ENCODE results near the gene AGBL2.

AGBL2 gene

DNA sequence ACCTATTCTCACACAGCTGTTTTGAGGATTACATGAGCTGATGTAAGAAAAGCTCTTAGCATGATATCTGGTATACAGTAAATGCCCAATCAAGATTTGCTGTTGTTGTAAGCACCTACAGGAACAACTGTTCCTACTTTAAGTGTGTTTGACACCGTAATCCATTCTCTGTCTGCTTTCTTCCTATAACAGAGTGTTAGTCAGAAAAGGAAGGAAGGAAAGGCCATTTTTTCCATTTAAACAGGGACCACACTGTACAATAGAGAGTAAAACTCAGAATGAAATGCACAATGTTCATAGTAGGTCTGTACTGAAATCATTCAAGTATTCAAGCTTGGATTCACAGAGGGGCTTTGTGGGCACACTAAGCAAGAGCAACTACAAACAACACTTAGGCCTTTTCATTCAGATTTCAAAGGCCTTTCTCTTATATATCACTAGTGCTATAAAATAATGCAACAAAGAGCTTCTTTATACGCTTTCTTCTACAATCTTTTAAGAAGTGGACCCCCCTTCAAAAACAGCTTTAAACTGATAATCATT, 94.3 kb downstream of the AGBL2 start:
- Mint-ChIP-seq H3K9me3 (no peaks in the 10 kb centered on the region), H3K27ac (no peak overlapping the region), H3K36me3 (peaks cover 44% of the 10 kb centered on the region), H3K4me3 (no peak overlapping the region), H3K27me3 (no peaks in the 10 kb centered on the region), H3K4me1 (no peaks in the 10 kb centered on the region)
- no peak for ATAC-seq

DNA sequence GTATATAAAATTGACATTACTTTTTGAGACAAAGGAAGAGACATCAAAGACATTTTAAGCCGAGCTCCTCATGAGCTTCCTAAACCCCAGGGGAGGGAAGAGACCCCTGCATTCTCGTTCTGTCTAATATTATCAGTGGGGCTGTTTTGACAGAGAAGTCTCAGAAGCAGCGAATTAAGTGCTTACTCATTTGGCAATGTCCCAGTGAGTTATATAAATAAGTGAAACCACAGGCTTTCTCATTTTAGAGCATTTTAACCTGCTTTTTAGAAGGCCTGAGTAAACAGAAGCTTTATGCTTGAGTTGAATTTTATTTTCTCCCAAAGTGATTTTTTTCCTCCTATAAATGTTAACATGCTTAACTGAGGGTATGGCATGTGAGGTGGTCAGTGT, 97.8 kb downstream of the AGBL2 start:
- no peaks in the 10 kb centered on the region for H3K27me3 Mint-ChIP-seq
- no peaks in the 10 kb centered on the region for H3K4me1 Mint-ChIP-seq
- no peaks in the 10 kb centered on the region for H3K9me3 Mint-ChIP-seq
- H3K36me3 Mint-ChIP-seq, result peaks cover 31% of the 10 kb centered on the region
- H3K27ac Mint-ChIP-seq, result no peak overlapping the region
- no peak overlapping the region for H3K4me3 Mint-ChIP-seq
- ATAC-seq, result no peak

DNA sequence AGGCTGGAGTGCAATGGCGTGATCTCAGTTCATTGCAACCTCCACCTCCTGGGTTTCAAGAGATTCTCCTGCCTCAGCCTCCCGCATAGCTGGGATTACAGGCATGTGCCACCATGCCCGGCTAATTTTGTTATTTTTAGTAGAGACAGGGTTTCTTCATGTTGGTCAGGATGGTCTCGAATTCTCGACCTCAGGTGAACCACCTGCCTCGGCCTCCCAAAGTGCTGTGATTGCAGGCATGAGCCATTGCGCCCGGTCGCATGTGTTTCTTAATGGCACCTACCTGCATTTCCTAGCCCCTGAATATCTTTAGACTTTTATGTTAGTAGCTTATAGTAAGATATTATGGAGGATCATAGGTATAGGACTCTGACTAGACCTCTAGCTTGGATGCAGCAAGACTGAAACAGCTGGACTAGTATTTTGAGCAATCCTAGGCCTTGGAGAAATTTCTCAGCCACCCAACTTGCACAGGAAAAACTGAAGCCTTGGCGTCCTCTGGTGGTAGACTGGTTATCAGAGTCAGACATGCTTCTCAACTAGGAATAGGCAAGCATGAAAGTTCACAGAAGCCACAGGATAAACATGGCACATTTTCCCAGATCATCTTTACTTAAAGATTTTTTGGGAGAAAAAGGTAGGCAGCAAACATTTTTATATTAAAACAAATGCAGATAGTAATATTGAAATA, 98.3 kb downstream of the AGBL2 start:
- Mint-ChIP-seq H3K4me1 (peaks cover 2% of the 10 kb centered on the region), H3K27me3 (no peaks in the 10 kb centered on the region), H3K9me3 (no peaks in the 10 kb centered on the region), H3K36me3 (peaks cover 26% of the 10 kb centered on the region), H3K4me3 (no peak overlapping the region), H3K27ac (no peak overlapping the region)
- ATAC-seq, result no peak

- H3K27ac Mint-ChIP-seq, result no peak overlapping the region
- H3K4me3 Mint-ChIP-seq, result no peak overlapping the region
- H3K9me3 Mint-ChIP-seq, result no peaks in the 10 kb centered on the region
- H3K27me3 Mint-ChIP-seq, result no peaks in the 10 kb centered on the region
- peaks cover 13% of the 10 kb centered on the region for H3K36me3 Mint-ChIP-seq
- ATAC-seq, result no peak
- H3K4me1 Mint-ChIP-seq, result peaks cover 15% of the 10 kb centered on the region
Measured at GRCh38 chr11:47615249-47615648, 99.9 kb downstream of the AGBL2 start.

GRCh38 chr11:47611348-47611794, 103.8 kb downstream of the AGBL2 start:
- H3K27me3 Mint-ChIP-seq, result no peaks in the 10 kb centered on the region
- H3K9me3 Mint-ChIP-seq, result no peaks in the 10 kb centered on the region
- H3K4me3 Mint-ChIP-seq, result no peak overlapping the region
- H3K27ac Mint-ChIP-seq, result peak overlapping the region; percentile 58
- H3K36me3 Mint-ChIP-seq, result peaks cover 10% of the 10 kb centered on the region
- peak; percentile 93 for ATAC-seq
- peaks cover 15% of the 10 kb centered on the region for H3K4me1 Mint-ChIP-seq

DNA sequence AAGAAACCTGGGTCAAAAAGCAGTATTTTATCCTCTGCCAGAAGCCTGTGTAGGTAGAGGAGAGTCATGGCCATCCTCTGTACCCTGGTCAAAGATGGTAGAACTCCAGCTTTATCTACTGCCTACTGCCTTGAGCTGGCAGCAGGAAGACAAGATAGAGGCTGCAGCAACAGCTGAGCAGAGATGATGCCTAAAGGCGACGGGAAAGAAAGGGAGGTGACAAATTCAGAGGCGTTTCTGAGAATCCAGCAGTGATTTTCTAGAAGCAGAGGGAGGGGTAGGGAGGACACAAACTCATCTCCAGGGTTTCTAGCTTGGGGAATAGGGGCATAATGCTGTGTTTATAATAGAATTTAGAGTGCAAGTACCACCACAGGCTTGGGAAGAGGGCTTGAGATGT, 105.5 kb downstream of the AGBL2 start:
- Mint-ChIP-seq H3K4me3 (no peak overlapping the region), H3K9me3 (no peaks in the 10 kb centered on the region), H3K27ac (no peak overlapping the region), H3K27me3 (no peaks in the 10 kb centered on the region), H3K36me3 (peaks cover 23% of the 10 kb centered on the region), H3K4me1 (peaks cover 15% of the 10 kb centered on the region)
- no peak for ATAC-seq
